ENCODE results near the gene THEMIS. TPM values are rescaled to one million over a fixed set of nuclear protein-coding genes. Genes with fewer than 3 reads are reported as not detected.
A peak's percentile ranks its signal among the peaks of the same experiment; 100 is the strongest.

Gene THEMIS
- total RNA-seq, 1 donor from 2014 or later = 0.13 TPM

DNA sequence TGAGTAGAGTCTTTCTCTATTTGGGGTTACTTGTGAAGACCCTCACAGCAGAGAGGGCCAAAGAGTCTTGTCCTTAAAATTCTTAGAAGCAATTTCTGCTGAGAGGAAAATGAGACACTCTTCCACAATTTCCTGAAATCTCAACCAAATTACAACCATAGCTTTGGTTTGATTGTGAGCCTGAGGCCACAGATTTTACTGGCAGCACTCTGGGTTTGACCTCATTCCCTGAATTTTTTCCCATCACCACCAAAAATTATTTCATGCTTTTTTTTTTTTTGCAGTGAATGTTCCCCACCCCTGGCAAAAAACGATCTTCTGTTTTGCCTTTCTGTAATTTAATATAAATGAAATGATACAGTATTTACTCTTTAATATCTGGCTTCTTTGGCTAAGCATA is 125.5 kb downstream of the THEMIS start:
- ATAC-seq (ENCODE audit: poor library complexity) (no peak), DNase-seq (no peak)
- intact Hi-C loops (cut with DNase I) = no loop called here

DNA sequence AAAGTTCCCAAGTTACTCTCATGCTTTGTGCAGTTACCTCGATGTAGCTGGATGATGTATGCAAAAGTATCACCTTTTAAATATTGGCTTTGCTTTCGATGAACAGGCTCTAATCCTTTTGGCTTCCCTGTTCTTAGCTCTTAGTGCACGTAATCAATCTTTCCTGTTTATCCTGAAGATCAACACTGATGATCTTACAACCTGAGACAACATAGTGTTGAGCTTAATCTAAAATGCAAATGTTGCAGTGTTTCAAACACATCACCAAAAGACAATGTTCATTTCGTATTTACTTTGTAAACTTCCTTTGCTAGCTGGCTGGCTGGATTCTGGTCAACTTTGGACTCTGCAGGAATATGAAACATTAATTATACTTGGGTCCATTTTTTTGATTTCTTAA is 132.1 kb downstream of the THEMIS start:
- DNase-seq = no peak
- no peak for ATAC-seq (ENCODE audit: poor library complexity)
- intact Hi-C loops (cut with DNase I) = no loop called here

DNA sequence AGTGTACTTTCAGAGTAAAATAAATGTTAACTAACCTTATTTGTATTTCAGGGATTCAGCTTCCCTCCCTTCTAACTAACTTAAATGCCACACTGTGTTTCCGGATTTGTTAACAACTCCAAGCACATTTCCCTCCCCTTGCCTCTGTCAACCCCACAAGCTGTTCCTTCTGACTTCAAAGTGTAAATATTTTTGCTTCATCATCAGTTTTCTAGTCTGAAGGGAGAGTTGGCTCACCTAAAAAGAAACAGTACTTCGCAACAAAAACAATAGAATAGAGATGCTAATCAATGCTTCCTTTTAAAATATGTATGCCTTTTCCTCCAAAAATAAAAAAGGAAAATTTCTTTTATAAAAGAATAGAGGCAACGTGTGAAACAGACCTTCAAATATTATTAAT is 132.6 kb downstream of the THEMIS start:
- no peak for DNase-seq
- no peak for ATAC-seq (ENCODE audit: poor library complexity)
- intact Hi-C loops (cut with DNase I) = no loop called here

DNA sequence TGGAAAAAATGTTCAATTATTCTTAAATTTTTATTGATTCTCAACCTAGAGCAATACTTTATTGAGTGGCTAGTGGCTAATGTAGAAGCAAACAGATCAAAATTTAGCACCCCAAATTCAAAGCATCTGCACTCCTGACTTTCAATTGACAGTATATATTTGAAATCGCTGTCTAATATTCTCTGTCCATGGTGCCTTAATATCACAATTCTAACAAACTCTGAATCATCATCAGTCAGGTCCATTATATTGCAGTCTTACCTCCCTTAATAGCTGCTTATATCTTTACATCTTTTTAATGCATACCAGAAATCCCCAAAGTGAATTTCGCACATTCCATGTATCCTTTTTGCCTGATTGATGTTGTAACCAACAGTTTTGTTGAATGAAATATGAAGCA is 134.9 kb downstream of the THEMIS start:
- intact Hi-C loops (cut with DNase I) = no loop called here
- DNase-seq (no peak), ATAC-seq (ENCODE audit: poor library complexity) (no peak)

DNA sequence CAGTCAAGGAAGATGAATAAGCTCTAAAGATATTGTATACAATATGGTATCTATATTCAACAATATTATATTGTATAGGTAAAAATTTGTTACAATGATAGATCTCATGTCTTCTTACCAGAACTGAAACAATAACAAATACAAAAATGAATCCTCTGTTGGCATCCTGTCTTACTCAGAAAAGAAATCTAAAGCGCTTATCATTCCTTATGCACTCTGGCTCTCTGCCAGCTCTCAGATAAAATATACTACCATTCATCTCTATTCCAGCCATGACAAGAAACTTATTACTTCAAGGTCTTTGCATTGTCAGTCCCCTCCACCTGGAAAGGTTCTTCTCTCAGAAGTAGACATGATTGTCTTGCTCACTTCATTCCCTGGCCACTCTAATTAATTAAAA is 138.6 kb downstream of the THEMIS start:
- no peak for ATAC-seq (ENCODE audit: poor library complexity)
- DNase-seq = no peak
- intact Hi-C loops (cut with DNase I) = no loop called here

DNA sequence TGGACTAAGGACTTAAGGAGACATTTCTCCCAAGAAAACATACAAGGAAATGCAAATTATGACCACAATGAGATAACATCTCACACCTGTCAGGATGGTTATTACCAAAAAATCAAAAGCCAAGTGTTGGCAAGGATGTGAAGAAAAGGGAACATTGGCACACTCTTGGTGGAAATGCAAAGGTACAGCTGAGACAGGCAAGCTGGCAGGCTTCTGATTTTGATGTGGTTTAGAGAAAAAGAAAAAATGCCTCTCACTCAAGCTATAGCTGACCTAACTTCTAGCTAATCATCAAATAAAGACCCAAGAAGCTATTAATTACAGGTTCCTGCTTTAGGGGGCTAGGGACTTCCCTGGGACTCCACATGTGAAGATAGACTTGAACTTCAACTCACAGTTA is 139.8 kb downstream of the THEMIS start:
- no peak for ATAC-seq (ENCODE audit: poor library complexity)
- intact Hi-C loops (cut with DNase I) = no loop called here
- no peak for DNase-seq

DNA sequence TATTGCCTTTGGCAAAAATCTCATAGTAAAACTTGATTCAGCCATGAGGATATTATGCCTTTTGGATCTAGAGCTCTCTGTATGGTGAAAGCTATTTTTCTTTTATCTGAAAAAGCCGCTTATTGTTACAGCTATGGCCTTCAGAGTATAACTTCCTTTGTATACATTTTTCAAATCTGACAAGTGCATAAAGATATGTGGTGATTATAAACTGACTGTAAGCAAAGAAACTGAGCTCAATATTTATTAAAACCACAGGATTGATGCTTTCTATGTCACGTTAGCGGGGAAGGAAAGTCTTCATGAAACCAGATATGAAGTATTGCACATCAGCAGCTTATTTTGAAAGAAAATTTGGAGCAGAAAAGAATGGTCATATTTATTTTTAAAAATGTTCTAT is 151.8 kb downstream of the THEMIS start:
- DNase-seq (no peak), ATAC-seq (ENCODE audit: poor library complexity) (no peak)
- intact Hi-C loops (cut with DNase I) = no loop called here

DNA sequence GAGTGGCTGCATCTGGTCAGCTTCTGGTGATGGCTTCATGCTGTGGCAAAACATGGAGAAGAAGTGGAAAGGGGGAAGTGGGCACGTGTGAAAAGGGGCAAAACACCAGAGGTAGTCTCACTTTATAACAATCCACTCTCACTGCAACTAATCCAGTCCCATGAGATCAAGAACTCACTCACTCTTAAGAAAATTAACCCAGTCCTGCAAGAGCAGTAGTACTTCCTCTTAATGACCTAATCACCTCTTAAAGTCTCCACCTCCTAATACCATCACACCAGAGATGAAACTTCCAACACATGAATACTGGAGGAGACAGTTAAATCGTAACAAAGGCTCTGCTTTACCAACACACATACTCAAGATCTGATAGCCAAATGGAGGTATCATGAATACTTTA is 152.6 kb downstream of the THEMIS start:
- intact Hi-C loops (cut with DNase I) = no loop called here
- ATAC-seq (ENCODE audit: poor library complexity) (no peak), DNase-seq (no peak)

DNA sequence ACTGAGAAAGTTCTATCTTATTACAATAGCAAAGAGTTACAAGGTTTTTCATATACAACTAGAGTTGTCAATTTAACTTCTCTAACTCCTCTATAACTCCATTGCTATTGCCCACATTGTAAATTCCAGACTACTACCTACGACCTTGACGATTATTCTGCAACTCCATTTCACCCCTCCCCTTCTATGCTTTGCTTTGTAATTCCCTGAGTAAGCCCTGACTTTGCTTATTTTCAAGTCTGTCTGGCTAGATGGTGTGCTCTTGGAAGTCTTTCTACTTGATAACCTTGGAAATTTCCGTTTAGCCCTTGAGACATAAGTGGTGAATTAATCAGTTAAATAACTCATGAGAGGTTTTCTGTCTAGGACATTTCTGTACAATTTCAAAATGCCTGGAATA is 162.4 kb downstream of the THEMIS start:
- intact Hi-C loops (cut with DNase I) = no loop called here
- no peak for ATAC-seq (ENCODE audit: poor library complexity)
- DNase-seq = no peak

DNA sequence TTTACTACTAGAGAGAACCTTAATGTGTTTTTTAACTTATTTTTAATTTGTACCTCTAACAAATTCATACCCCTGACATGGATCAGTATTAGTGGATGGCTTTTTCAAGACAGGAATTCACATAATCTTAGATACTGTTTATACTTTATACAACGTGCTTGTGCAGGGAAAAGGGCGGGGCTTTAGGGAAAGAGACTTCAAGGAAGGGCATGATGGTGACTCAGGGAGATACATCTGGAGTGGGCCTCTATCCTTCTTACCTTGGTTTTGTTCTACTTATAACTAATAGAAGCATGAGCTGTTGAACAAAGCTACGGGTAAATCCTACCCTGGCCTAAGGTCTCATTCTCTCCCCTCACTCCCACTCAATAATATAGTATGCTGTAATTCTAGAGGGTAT is 163.1 kb downstream of the THEMIS start:
- intact Hi-C loops (cut with DNase I) = no loop called here
- DNase-seq (no peak), ATAC-seq (ENCODE audit: poor library complexity) (no peak)

DNA sequence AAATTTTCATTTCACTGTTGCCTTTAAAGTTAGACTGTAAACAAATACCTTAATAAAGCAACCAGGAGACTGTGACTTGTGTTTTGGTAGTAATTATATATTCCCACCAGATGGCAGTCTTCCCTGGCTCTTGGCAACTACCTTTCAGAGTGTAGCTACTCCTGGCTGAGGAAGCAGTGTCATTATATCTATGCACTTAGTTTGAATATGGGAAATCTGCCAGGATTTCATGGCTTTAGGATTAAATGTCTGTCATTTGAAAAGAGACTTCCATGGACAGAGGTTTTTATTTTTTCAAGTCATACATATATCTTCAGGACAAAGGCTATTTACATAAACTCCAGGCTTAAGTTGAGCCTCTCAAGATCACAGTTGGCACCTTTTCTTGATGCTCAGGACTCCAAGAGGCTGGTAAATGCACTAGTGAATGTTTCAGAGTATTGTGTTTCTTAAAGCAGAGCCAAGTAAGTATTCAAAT is 163.8 kb downstream of the THEMIS start:
- intact Hi-C loops (cut with DNase I) = no loop called here
- DNase-seq = no peak
- peak; percentile 91 for ATAC-seq (ENCODE audit: poor library complexity)

DNA sequence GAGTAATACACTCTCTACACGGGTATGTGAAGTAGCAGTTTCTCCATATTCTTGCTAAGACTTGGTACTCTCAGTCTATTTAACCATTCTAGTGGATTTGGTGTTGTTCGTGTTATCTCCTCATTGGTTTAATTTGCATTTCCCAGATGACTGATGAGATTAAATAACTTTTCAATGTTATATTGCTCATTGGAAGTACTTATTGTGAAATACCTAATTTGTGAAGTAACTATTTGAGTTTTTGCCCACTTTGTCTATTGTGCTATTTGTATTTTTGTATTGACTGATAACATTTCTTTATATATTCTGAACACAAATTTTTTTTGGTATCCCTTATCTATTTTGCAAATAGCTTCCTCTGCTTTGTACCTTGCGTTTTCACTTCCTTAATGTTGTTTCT is 167.9 kb downstream of the THEMIS start:
- DNase-seq (no peak), ATAC-seq (ENCODE audit: poor library complexity) (no peak)
- intact Hi-C loops (cut with DNase I) = no loop called here

DNA sequence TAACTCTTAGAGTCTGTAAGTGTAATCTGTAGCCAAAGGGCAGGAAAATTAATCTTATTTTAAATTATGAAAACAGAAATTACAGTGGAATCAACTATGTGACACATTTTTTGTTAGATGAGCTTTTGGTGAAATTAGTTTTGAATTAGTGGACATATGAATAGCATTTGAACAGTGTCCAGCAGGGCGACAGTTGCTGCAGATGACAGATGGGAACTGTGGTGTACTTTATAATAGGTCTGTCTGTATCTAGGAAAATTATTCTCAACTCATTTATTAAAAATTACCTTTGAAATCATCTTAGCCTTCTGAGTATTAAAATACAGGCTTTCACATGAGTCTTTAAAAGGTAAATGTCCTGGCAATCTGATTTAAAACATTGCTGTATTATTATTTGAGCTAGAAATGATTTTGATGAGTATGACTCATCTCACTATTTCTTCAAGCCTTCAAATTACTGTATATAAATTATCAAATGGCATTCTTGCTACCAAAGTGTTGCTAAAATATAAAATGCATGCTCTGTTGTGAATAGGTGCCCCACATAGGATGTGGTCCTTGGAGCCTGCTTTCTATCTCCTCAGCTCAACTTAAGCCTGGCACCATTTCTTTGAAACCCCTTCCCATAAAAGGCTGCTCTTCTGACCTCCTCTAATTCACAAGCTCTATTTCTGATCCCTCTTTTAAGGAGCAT is 173.5 kb downstream of the THEMIS start:
- DNase-seq (no peak), ATAC-seq (ENCODE audit: poor library complexity) (no peak)
- intact Hi-C loops (cut with DNase I) = no loop called here

DNA sequence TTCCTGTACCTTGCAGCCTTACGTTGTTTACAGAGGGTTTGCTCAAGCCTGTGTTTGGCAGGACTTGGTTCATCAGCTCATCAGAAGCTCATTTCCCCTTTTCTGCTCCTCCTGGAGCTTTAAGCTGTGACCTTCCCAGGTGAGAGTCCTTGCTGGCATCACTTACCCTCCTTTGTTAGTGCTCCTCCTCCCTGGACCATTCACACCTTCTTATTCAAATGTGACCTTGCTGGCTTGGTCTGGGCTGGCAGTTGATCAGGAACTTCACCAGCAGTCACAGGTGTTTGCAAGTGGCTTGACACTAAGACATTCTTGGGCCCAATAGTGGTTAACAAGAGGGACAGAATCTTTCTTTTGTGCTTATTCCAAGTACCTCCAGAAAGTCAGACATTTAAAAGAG is 175.0 kb downstream of the THEMIS start:
- DNase-seq (no peak), ATAC-seq (ENCODE audit: poor library complexity) (no peak)
- intact Hi-C loops (cut with DNase I) = no loop called here

DNA sequence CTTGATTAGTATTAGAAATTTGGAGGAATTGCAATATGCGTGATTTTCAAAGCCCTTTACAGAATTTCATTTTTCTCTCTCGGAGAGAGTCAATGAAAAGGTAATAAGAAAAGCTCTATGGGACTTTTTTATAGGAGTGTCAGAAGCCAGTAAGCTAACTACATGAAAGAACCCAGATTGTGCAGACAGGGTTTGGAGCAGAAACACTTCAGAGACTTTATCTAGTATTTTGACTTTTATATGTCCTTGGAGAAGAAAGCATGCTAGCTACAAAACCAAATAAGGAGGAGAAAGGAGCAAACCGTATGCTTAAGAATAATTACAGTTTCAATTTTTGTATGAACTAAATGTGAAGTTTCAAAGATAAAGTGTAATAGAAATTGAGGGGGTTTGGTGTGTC is 182.2 kb downstream of the THEMIS start:
- DNase-seq = no peak
- no peak for ATAC-seq (ENCODE audit: poor library complexity)
- intact Hi-C loops (cut with DNase I) = no loop called here

DNA sequence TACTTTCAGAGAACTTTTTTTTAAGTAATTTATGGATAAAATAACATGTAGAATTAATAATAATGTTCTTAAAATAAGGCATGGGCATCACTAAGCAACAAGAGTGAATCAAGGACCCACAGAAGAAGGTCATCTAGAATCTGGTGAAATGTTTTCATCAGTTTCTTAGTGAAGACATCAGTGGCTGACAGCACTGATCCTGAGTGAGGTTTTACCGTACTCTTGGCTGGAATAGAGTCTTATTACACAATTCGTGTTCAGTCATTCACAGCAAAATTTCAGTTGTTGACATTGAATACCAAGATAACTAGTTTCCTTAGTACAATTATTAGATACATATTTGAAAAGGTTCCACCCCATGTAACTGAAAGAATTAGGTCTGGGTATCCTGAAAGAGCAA is 183.5 kb downstream of the THEMIS start:
- intact Hi-C loops (cut with DNase I) = no loop called here
- ATAC-seq (ENCODE audit: poor library complexity) (peak; percentile 15), DNase-seq (no peak)

DNA sequence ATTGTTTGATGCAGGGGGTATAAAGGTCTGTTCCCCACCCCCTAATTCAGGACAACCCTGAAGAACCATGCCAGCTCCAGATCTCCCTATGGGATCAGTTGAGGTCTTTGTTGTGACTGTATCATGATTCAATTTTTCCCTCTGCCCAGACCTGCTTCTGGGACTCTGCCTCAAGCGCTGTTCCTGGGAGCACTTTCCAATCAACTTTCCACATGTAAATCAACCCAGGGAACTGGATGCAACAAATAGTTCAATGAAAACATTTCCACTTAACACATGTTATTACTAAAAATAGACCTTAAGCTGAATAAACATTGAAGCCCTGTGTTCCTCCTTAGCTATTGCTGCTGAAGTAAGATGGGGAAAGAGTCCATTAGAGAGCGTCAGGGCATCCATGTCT is 184.4 kb downstream of the THEMIS start:
- intact Hi-C loops (cut with DNase I) = no loop called here
- ATAC-seq (ENCODE audit: poor library complexity) (peak; percentile 34), DNase-seq (no peak)

DNA sequence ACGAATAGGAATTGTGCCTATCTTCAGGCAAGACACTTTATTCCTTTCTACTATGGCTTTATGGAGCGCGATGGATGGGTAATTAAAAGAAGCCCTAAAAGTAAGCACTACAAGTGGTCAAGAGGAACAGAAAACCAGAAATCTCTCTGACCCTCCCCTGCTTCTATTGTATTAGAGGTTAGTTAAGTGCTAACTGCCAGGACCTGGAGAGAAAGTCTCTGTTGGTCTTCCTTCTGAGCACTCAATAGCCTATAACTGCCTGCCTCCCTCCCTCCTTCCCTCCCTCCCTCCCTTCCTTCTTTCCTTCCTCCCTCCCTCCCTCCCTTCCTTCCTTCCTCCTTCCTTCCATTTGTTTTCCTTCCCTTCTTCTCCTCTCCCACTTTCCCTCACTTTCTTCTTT is 190.2 kb downstream of the THEMIS start:
- ATAC-seq (ENCODE audit: poor library complexity) (peak; percentile 15), DNase-seq (no peak)
- intact Hi-C loops (cut with DNase I) = no loop called here

DNA sequence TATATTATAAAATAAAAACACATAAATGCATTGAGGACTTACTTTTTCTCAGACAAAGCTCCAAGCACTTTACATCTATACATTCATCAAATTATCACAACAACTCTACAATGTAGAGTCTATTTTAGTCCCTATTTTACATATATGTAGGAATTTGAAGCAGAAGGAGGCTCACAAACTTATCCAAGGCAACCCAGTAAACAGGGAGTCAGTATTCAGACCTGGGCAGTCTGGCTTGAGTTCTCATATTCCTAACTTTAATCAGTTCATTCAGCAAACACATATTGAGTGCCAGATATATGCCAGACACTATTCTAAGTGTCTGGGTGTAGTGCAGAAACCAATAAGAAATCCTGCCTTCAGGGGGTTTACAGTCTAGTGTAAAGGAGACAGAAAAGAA is 194.6 kb downstream of the THEMIS start:
- intact Hi-C loops (cut with DNase I) = no loop called here
- no peak for ATAC-seq (ENCODE audit: poor library complexity)

DNA sequence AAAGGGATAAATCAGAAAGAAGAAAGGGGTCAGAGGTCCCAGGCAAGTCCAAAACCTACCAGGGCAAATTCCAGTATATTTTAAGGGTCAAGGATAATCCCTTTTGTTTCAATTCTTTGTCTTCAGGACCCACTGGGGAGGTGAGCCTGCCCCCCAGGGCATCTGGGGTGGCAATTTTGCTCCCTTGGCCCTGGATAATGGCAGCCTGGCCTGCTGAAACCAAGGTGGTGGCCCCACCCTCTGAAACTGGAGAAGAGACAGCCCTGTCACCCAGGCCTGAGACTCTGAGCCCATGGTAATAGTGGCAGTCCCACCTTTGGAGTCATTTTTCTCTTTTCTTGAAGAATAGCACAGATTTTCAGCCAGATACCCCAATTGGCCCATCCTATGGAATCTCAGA is 205.8 kb downstream of the THEMIS start:
- ATAC-seq (ENCODE audit: poor library complexity) (no peak), DNase-seq (no peak)
- intact Hi-C loops (cut with DNase I) = no loop called here

More for the DNA sequence above, 194.6 kb downstream of the THEMIS start:
- DNase-seq = no peak

DNA sequence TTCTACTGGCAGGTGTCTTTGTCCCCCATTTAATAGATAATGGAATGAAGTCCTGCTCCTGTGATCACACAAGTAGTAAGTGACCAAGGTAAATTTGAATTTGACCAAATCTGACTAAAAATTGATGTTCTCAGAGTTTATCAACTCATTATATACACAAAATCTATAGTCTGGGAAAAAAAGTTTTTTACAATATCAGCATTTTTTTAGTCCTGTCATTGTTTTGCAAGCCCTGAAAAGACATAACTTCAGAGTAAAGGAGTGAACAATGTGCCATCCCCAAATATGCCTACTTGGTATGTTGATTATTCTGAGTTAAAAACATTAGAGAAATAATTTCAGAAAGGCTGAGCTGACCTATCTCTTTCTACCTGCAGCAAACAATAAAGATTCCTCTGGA is 209.7 kb downstream of the THEMIS start:
- DNase-seq (no peak), ATAC-seq (ENCODE audit: poor library complexity) (no peak)
- intact Hi-C loops (cut with DNase I) = no loop called here

All from Right ventricle myocardium superior (tissue), 1 donor.